BLaER1 (cell line): ENCODE measurements around the gene ASTN1.

Experiments used
- H3K27ac ChIP-seq: shearing (Covaris generic); formaldehyde crosslinking; 2 replicates; pipeline ENCODE4 v1.8.1; 2022
- H3K27me3 ChIP-seq: shearing (Covaris generic); formaldehyde crosslinking; 2 replicates; pipeline ENCODE4 v1.8.1; 2022
- H3K36me3 ChIP-seq: shearing (Covaris generic); formaldehyde crosslinking; 2 replicates; pipeline ENCODE4 v1.8.1; 2022
- H3K4me1 ChIP-seq: shearing (Covaris generic); formaldehyde crosslinking; 2 replicates; pipeline ENCODE4 v1.8.1; 2022
- H3K4me2 ChIP-seq: shearing (Covaris generic); formaldehyde crosslinking; 2 replicates; pipeline ENCODE4 v1.8.1; 2022
- H3K4me3 ChIP-seq: shearing (Covaris generic); formaldehyde crosslinking; 2 replicates; pipeline ENCODE4 v1.8.1; 2022
- H3K9ac ChIP-seq: shearing (Covaris generic); formaldehyde crosslinking; 2 replicates; pipeline ENCODE4 v1.8.1; 2022
- H3K9me3 ChIP-seq: shearing (Covaris generic); formaldehyde crosslinking; 2 replicates; pipeline ENCODE4 v1.8.1; 2022
- H4K20me1 ChIP-seq: shearing (Covaris generic); formaldehyde crosslinking; 2 replicates; pipeline ENCODE4 v1.8.1; 2022
- Cebpa-rat ChIP-seq: shearing (Covaris generic); IDR thresholded peaks from 2 replicates; pipeline ENCODE4 v1.8.1; 2022

The ASTN1 gene

DNA sequence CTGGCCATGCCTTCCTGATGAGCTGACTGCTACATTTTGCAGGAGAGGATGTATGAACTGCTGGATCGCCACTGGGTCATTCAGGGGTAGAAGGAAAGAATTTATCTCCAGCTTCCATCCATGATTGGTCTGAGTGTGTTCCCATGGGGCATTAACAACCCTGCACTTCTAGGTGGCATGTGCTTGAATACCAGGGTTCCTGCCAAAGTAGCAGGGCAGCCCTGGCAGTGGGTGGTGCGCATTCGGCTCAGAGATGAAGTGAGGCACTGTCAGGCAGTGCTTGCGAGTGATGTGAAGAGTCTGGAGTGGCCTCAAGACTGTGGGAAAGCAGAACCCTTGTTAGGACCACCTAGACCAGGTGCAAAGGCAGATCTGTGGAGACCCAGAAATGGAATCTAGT, 294.9 kb downstream of the ASTN1 start:
- no peak overlapping the region for H3K27ac ChIP-seq
- no peak for TF ChIP-seq Cebpa-rat

DNA sequence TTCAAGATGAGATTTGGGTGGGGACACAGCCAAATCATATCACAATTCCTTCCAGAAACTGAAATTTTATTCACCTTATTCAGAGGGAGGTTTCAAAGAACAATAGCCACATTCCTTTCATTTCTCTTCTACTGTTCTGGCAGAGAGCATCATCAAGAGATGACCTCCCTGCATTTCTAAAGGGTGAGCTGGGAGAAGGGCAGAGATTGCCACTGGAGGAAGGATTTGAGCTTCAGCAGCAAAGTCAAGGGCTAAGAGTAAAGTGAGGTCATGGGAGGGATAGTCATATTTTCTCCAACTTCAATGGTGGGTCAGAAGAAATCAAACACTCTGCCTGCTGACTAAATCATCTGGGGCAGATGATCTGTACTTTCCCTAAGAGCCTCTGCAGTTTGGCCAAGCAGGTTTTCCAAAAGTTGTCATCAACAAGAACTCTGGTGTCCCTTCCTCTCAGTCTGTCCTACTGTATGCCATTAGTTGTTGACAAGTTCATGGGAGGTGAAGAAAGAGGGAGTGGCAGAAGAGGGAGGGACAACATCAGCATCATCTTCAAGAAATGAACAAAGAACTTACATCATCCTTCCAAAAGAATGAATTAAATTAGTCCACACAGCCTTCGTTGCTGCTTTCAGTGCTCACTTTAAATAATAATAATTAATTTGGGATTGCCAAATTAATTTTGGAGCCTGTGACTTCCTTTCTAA, 298.3 kb downstream of the ASTN1 start:
- no peak overlapping the region for H3K27ac ChIP-seq
- no peaks in the 10 kb centered on the region for H3K27me3 ChIP-seq
- H3K9me3 ChIP-seq = no peaks in the 10 kb centered on the region
- H3K9ac ChIP-seq = no peak overlapping the region
- no peaks in the 10 kb centered on the region for H4K20me1 ChIP-seq
- H3K4me3 ChIP-seq = no peak overlapping the region
- H3K4me1 ChIP-seq = no peaks in the 10 kb centered on the region
- no peak for TF ChIP-seq Cebpa-rat
- H3K4me2 ChIP-seq = no peak overlapping the region
- H3K36me3 ChIP-seq = no peaks in the 10 kb centered on the region

More for the DNA sequence above, 294.9 kb downstream of the ASTN1 start:
- no peaks in the 10 kb centered on the region for H4K20me1 ChIP-seq
- H3K4me1 ChIP-seq = no peaks in the 10 kb centered on the region
- H3K9me3 ChIP-seq = no peaks in the 10 kb centered on the region
- H3K4me2 ChIP-seq = no peak overlapping the region
- H3K4me3 ChIP-seq = no peak overlapping the region
- H3K36me3 ChIP-seq = no peaks in the 10 kb centered on the region
- no peaks in the 10 kb centered on the region for H3K27me3 ChIP-seq
- no peak overlapping the region for H3K9ac ChIP-seq

DNA sequence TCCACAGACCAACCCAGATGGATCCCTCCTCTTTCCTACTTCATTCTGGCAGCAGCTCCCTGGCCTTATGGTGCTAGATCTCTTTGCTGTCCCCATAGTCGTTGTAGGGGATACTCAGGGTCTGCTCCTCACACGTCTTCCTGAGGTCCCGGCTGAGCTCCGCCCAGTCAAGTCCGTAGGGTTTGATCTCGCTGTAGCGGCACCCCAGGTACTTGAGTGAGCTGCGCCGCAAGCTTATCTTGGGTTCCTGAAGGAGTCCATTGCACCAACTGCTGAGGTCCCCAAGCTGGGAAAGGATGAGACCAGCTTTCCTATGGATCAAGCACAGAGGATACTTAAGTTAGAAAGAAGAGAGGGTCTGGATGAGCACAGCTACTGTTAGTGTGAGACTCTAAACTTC, 300.3 kb downstream of the ASTN1 start:
- no peak for TF ChIP-seq Cebpa-rat
- no peaks in the 10 kb centered on the region for H3K36me3 ChIP-seq

DNA sequence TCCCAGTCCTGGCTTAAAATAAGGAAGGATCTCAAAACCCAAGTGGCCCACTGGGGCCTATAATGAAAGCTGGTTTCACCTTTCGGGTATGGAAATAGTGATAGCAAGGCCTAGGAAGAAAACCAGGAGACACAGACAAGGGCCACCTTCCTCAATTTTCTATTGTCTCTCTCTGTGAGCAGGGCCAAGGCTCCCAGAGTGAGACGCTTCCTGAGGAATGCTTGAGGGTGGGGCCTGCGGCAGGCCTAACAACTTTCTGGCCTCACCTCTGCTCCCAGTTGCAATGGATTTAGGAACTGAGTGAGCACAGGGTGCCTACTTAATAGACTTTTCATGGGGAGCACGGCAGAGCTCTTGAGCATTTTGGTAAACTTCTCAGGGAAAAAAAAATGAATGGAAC, 300.9 kb downstream of the ASTN1 start:
- TF ChIP-seq Cebpa-rat = no peak
- Histone ChIP-seq H3K4me2 (no peak overlapping the region), H3K9ac (no peak overlapping the region), H3K9me3 (no peaks in the 10 kb centered on the region), H3K27ac (no peak overlapping the region), H4K20me1 (no peaks in the 10 kb centered on the region), H3K4me3 (no peak overlapping the region), H3K36me3 (no peaks in the 10 kb centered on the region), H3K27me3 (no peaks in the 10 kb centered on the region), H3K4me1 (no peaks in the 10 kb centered on the region)

More for the DNA sequence above, 300.3 kb downstream of the ASTN1 start:
- H3K9me3 ChIP-seq = no peaks in the 10 kb centered on the region
- no peak overlapping the region for H3K27ac ChIP-seq
- H3K9ac ChIP-seq = no peak overlapping the region
- no peak overlapping the region for H3K4me3 ChIP-seq
- H3K4me2 ChIP-seq = no peak overlapping the region
- no peaks in the 10 kb centered on the region for H4K20me1 ChIP-seq
- no peaks in the 10 kb centered on the region for H3K4me1 ChIP-seq
- H3K27me3 ChIP-seq = no peaks in the 10 kb centered on the region

DNA sequence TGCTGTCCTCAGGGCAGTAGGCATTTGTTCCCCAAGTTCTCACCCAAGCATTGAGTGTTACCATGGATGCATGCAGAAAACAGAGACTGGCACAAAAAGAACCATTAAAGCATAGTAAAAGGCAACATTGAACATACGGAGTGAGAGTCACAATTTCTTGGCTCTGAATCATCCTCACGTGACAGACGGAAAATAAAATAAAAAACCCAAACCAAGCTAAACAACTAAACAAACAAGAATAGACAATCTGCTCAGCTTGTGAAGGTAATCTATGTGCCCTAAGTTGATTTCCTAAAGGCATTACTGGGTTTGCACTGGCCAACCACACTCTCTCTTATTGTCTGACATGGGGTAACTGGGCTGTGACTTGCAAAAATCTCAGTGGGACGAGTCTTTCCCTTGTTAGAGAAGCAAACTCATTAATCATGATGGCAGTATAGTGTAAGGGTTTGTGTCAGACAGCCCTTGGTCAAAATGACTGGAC, 306.0 kb downstream of the ASTN1 start:
- no peak overlapping the region for H3K4me3 ChIP-seq
- H3K4me1 ChIP-seq = no peaks in the 10 kb centered on the region
- TF ChIP-seq Cebpa-rat = no peak
- no peak overlapping the region for H3K4me2 ChIP-seq
- H3K9me3 ChIP-seq = no peaks in the 10 kb centered on the region
- H3K9ac ChIP-seq = no peak overlapping the region
- no peaks in the 10 kb centered on the region for H4K20me1 ChIP-seq
- H3K27me3 ChIP-seq = no peaks in the 10 kb centered on the region
- no peak overlapping the region for H3K27ac ChIP-seq
- H3K36me3 ChIP-seq = no peaks in the 10 kb centered on the region

DNA sequence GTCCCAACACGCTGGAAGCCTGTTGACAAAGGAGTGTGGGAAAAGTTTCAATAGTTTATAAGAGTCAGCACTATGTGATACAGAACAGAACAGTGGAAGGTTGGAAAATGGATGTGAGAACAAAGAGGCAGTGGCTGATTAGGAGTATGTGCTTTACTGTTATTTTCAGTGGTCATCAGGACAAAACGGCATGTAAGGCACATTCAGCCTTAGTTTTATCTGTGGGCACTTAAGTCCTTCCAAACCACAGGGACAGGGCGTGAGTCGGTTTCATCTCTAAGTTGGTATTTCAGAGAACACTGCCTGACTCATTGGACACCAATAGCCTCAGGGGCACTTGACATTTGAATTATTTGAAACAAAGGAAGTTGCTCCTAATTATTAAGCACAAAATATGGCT, 306.9 kb downstream of the ASTN1 start:
- Histone ChIP-seq H3K9me3 (no peaks in the 10 kb centered on the region), H4K20me1 (no peaks in the 10 kb centered on the region), H3K9ac (no peak overlapping the region), H3K4me1 (no peaks in the 10 kb centered on the region), H3K27ac (no peak overlapping the region), H3K4me2 (no peak overlapping the region), H3K4me3 (no peak overlapping the region), H3K36me3 (no peaks in the 10 kb centered on the region), H3K27me3 (no peaks in the 10 kb centered on the region)
- no peak for TF ChIP-seq Cebpa-rat

DNA sequence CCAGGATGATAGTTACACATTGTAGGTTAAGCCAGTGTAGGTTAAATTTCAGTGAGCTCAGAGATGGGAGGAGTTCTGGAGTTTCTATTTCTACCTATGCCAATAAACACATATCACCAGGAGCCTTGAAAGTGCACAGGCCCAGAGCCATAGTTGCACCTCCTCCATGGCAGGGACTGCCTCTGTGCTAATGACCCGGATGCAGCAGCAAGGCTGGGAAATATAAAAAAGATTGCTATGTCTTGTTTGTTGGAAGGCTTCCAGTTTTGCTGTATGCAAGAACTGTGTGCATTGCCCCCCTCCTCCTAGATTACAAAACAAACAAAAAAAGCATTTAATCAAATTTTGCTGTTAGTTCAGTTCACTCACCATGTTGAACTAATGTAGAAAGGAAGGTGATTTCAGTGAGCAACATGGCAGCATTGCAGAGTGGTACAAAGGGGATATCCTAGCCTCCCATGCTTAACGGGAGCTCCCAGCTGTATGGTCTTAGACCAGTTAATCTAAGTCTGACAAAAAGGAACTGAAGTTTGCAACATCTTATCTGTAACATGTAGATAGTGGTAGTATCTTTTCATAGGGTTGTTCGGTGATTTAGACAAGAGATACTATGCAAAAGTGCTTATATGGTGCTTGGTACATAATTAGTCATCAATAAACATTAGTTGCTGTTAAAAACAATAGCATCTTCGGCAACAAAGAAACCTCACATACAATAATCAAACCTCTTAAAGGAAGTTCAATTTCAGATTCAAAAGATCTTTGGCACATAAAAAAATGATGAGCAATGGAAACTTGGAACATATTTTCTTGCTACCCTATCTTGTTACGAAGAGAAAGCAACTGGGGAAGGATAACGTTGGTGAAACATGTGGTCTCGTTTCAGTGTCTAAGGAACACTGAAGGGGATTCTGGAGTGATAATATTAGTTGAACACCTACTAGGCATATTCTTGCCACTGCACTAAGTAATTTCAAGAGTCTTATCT, 309.5 kb downstream of the ASTN1 start:
- Histone ChIP-seq H3K4me1 (no peaks in the 10 kb centered on the region), H3K27me3 (no peaks in the 10 kb centered on the region), H3K4me2 (no peak overlapping the region), H4K20me1 (no peaks in the 10 kb centered on the region), H3K36me3 (no peaks in the 10 kb centered on the region), H3K27ac (no peak overlapping the region), H3K9ac (no peak overlapping the region), H3K4me3 (no peak overlapping the region), H3K9me3 (no peaks in the 10 kb centered on the region)
- TF ChIP-seq Cebpa-rat = no peak

DNA sequence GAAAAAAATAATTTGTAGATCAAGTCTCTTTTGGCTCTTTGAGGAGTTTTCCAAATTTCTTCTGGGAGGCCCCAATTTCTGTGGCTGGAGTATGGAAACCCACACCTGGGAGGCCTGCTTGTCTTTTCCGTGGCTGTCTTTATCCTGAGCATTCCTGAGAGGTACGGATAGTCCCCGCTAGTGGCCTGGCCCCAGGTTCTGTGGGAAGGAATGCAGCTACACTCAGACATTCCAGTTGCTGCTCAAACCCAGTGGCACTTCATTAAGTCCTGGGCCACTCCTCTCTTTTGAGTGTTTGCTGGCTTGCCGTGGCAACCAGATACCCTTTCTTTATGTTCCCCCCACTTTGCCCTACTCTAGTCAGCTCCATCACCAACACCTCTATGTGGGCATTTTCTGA, 310.4 kb downstream of the ASTN1 start:
- TF ChIP-seq Cebpa-rat = no peak

DNA sequence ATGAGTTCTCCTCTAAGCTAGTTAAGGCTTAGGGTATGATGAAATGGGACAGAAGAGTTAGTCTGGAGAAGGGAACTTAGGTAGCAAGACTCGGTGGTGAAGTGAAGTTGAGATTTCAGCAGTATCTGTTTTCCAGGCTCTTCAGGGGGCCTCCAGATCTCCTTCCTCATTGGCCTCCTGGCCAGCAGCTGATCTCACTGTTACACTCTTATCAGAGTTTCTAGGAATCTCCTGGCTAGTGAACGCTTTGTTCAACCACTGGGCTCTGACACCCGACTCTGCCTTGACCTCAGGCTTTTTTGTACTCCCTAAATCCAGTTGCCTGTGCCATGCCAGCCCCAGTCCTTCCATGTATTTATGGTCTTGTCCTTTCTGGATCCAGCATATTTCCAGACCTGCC, 311.0 kb downstream of the ASTN1 start:
- H3K4me1 ChIP-seq = no peaks in the 10 kb centered on the region
- H3K36me3 ChIP-seq = no peaks in the 10 kb centered on the region
- H4K20me1 ChIP-seq = no peaks in the 10 kb centered on the region
- H3K9ac ChIP-seq = no peak overlapping the region
- no peak overlapping the region for H3K4me3 ChIP-seq
- no peak overlapping the region for H3K27ac ChIP-seq
- H3K9me3 ChIP-seq = no peaks in the 10 kb centered on the region
- no peak for TF ChIP-seq Cebpa-rat
- no peak overlapping the region for H3K4me2 ChIP-seq
- H3K27me3 ChIP-seq = no peaks in the 10 kb centered on the region

More for the DNA sequence above, 310.4 kb downstream of the ASTN1 start:
- Histone ChIP-seq H3K4me2 (no peak overlapping the region), H3K4me1 (no peaks in the 10 kb centered on the region), H3K27ac (no peak overlapping the region), H3K9ac (no peak overlapping the region), H3K9me3 (no peaks in the 10 kb centered on the region), H3K36me3 (no peaks in the 10 kb centered on the region), H4K20me1 (no peaks in the 10 kb centered on the region), H3K27me3 (no peaks in the 10 kb centered on the region), H3K4me3 (no peak overlapping the region)

DNA sequence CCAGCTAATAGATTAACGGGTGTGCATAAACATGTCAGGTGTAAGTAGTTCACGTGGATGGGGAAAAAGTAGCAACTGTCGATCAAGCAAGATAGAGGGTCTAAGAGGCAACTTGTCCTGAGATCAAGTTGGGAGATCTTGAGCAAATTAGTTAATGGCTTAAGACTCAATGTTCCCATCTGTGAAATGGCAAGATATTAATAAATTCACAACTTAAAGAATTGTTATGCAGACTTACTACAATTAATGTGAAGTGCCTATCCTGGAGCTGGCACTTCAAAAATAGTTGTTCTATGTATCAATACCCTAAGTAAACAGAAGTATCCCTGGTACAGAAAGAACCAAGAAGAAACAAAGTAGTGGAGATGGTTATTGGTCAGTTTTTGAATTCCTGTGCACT, 312.4 kb downstream of the ASTN1 start:
- Histone ChIP-seq H3K4me1 (no peaks in the 10 kb centered on the region), H3K9me3 (no peaks in the 10 kb centered on the region), H3K27me3 (no peaks in the 10 kb centered on the region), H3K27ac (no peak overlapping the region), H3K9ac (no peak overlapping the region), H3K36me3 (no peaks in the 10 kb centered on the region), H3K4me2 (no peak overlapping the region), H4K20me1 (no peaks in the 10 kb centered on the region), H3K4me3 (no peak overlapping the region)
- no peak for TF ChIP-seq Cebpa-rat
